ENCODE results near the gene RAET1L.

DNA sequence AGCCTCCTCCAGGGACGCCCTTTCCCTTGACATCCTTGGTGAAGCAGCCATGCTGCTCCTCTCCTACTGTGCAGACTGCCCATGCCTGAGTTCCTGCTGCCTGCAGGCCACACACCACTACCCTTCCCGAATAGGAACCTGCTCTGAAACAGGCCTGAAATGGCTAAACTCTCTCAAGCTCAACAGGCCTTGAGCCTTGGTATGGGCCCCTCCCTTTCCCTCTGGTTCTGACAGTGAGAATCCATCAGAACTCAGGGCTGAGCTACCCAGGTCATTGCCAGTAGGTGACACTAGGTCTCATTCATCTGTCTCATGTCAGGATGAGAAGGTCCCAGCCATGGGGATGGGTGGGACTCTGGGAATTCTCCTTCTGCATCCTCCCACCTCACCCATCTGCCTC lies 25.7 kb downstream of the RAET1L start:
- no peak for TF ChIP-seq GATA2 (IDR thresholded peaks at IDR 0.05; ENCODE audit: low read depth, low read length)
- TF ChIP-seq GATA3 (IDR thresholded peaks at IDR 0.05; ENCODE audit: low read depth, low read length) = no peak
